DND-41 (cell line): ENCODE data around the gene TENT4B.
"Not testable (repeated sequence)": the region's sequence is repeated elsewhere in the genome, so short reads cannot be mapped to it uniquely, and the experiment has no call there.

Experiments
- ATAC-seq: fragments of 200-7000 bp; cut with Tn5 transposase; 3 replicates; pipeline ENCODE4 v1.9.1; 2021; ENCODE audit warnings: low read depth; ENCODE audit not compliant: insufficient read depth
- DNase-seq: peaks from one replicate; pipeline ENCODE4 v3.0.0-alpha.2; 2020
- H2AFZ ChIP-seq: 2 replicates; pipeline ENCODE4 v1.6.0; 2012; ENCODE audit warnings: low read depth, low read length
- H3K27ac ChIP-seq: 2 replicates; pipeline ENCODE4 v1.5.1; 2012; ENCODE audit warnings: low read length, inconsistent platforms
- H3K27me3 ChIP-seq: fragments of 200-600 bp; sonication (generic); 2 replicates; pipeline ENCODE4 v1.6.0; 2012; ENCODE audit warnings: low read length, mild to moderate bottlenecking, inconsistent platforms; ENCODE audit not compliant: insufficient read depth, poor library complexity
- H3K36me3 ChIP-seq: 2 replicates; pipeline ENCODE4 v1.5.1; 2012; ENCODE audit warnings: low read length, inconsistent platforms; ENCODE audit not compliant: insufficient read depth
- H3K4me1 ChIP-seq: 2 replicates; pipeline ENCODE4 v1.5.1; 2012; ENCODE audit warnings: mild to moderate bottlenecking, low read length; ENCODE audit not compliant: insufficient read depth
- H3K4me2 ChIP-seq: 2 replicates; pipeline ENCODE4 v1.6.0; 2012; ENCODE audit warnings: mild to moderate bottlenecking, moderate library complexity, low read length, inconsistent platforms; ENCODE audit not compliant: insufficient read depth
- H3K4me3 ChIP-seq, 2 experiments: fragments of 200-600 bp in 1 of 2; shearing (Covaris generic) in 1 of 2; 2 replicates each; pipeline ENCODE4 v1.5.1; 2012 to 2016; ENCODE audit warnings: inconsistent platforms in 2 of 2, low read length in 2 of 2, mild to moderate bottlenecking in 2 of 2, low read depth in 1 of 2, moderate library complexity in 1 of 2
- H3K79me2 ChIP-seq: 2 replicates; pipeline ENCODE4 v1.6.0; 2012; ENCODE audit warnings: low read length, inconsistent platforms; ENCODE audit not compliant: insufficient read depth
- H3K9ac ChIP-seq: 2 replicates; pipeline ENCODE4 v1.6.0; 2012; ENCODE audit warnings: low read depth, mild to moderate bottlenecking, inconsistent platforms, low read length, moderate library complexity
- H3K9me3 ChIP-seq: 2 replicates; pipeline ENCODE4 v1.5.1; 2012; ENCODE audit warnings: low read length, moderate library complexity, mild to moderate bottlenecking, inconsistent platforms; ENCODE audit not compliant: insufficient read depth, severe bottlenecking
- H4K20me1 ChIP-seq: 2 replicates; pipeline ENCODE4 v1.6.0; 2012; ENCODE audit warnings: low read length; ENCODE audit not compliant: insufficient read depth
- EZH2 ChIP-seq: IDR thresholded peaks from 3 replicates; pipeline ENCODE4 v1.6.1; 2012; ENCODE audit warnings: borderline replicate concordance, low read depth, mild to moderate bottlenecking, moderate library complexity, low read length, inconsistent platforms; ENCODE audit not compliant: severe bottlenecking
- TF ChIP-seq, protein P1 (sequence below): IDR thresholded peaks from 2 replicates; pipeline ENCODE4 v1.5.1; 2012; ENCODE audit warnings: borderline replicate concordance, low read length, moderate library complexity, mild to moderate bottlenecking; ENCODE audit not compliant: poor library complexity, severe bottlenecking; ENCODE audit errors: extremely low read depth

Gene TENT4B

DNA sequence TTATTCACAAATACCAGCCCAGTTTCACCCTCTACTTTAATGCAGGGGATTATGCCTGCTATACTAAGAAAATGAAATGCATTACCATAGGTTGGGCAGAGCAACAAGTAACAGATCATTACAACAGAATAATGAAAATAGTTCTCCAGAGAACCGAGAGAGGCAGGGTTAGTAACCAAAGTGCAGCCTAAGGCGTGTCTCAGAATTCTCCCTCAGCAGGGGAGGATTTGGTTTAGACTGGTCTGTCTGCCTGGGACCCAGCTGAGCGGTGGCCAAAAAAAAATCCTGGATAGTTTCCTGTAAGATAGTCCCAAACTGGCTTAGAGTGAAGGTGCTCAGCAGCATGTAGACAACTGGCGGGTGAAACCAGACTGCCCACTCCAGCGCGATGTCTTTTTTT is 82.5 kb downstream of the TENT4B start:
- TF ChIP-seq, protein P1, sequence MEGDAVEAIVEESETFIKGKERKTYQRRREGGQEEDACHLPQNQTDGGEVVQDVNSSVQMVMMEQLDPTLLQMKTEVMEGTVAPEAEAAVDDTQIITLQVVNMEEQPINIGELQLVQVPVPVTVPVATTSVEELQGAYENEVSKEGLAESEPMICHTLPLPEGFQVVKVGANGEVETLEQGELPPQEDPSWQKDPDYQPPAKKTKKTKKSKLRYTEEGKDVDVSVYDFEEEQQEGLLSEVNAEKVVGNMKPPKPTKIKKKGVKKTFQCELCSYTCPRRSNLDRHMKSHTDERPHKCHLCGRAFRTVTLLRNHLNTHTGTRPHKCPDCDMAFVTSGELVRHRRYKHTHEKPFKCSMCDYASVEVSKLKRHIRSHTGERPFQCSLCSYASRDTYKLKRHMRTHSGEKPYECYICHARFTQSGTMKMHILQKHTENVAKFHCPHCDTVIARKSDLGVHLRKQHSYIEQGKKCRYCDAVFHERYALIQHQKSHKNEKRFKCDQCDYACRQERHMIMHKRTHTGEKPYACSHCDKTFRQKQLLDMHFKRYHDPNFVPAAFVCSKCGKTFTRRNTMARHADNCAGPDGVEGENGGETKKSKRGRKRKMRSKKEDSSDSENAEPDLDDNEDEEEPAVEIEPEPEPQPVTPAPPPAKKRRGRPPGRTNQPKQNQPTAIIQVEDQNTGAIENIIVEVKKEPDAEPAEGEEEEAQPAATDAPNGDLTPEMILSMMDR, result no peak
- TF ChIP-seq EZH2, result no peak

DNA sequence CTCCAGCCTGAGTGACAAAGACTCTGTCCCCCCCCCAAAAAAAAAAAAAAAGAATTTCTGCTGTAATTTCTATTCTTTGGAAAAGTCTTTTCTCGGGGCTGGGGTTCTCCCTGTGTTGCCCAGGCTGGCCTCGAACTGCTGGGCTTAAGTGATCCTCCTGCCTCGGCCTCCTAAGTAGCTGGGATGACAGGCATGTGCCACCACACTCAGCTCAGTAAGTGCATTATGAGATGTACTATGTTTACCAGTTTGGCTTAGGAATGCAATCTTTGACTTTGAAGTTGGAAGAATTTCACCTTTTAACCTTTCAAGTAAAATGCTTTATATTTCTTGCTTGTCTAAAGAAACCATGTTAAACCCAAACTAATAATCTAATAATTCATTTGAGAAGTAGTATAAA is 85.2 kb downstream of the TENT4B start:
- Histone ChIP-seq H3K9ac (no peak overlapping the region), H3K4me3 (no peak overlapping the region), H3K27ac (no peak overlapping the region), H3K79me2 (no peaks in the 10 kb centered on the region), H3K9me3 (no peaks in the 10 kb centered on the region), H2AFZ (no peak overlapping the region), H3K36me3 (no peaks in the 10 kb centered on the region), H4K20me1 (no peaks in the 10 kb centered on the region; the same call in 1 of the 2 replicates), H3K27me3 (no peaks in the 10 kb centered on the region), H3K4me1 (no peaks in the 10 kb centered on the region), H3K4me2 (no peak overlapping the region)
- TF ChIP-seq EZH2, result no peak
- TF ChIP-seq, protein P1, result no peak
- no peak for ATAC-seq
- no peak for DNase-seq

More for the DNA sequence above, 82.5 kb downstream of the TENT4B start:
- Histone ChIP-seq H3K9me3 (no peaks in the 10 kb centered on the region), H3K36me3 (no peaks in the 10 kb centered on the region), H3K27me3 (no peaks in the 10 kb centered on the region), H4K20me1 (no peaks in the 10 kb centered on the region; the same call in 1 of the 2 replicates), H3K27ac (no peak overlapping the region), H3K9ac (no peak overlapping the region), H2AFZ (no peak overlapping the region), H3K4me2 (no peak overlapping the region), H3K79me2 (no peaks in the 10 kb centered on the region), H3K4me3 (no peak overlapping the region), H3K4me1 (no peaks in the 10 kb centered on the region)
- DNase-seq (no peak), ATAC-seq (no peak)

DNA sequence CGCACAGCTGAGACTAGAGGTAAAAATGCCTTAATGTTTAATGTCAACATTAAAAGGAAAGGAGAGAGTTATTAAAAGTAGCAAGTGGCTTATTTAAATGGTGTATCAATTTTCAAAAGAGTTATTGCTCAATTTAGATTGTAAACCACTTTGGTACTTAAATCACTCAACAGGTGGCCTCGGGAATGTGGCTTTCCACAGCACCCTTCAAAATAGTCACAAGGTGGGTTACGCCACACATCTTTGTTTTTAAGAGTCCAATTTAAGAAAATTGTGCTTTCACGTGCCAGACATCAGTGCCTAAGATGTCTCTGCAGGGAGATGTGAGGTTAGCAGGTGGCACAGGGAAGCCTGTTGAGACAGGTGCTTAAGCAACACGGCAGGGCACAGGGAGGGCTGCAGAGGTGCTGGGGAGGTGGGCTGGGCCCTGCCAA is 85.8 kb downstream of the TENT4B start:
- H3K27me3 ChIP-seq, result no peaks in the 10 kb centered on the region
- H3K27ac ChIP-seq, result no peak overlapping the region
- TF ChIP-seq, protein P1, result no peak
- TF ChIP-seq EZH2, result no peak
- no peaks in the 10 kb centered on the region; the same call in 1 of the 2 replicates for H4K20me1 ChIP-seq
- no peak overlapping the region for H3K4me3 ChIP-seq
- H3K9ac ChIP-seq, result no peak overlapping the region
- H3K9me3 ChIP-seq, result no peaks in the 10 kb centered on the region
- H3K79me2 ChIP-seq, result no peaks in the 10 kb centered on the region
- no peaks in the 10 kb centered on the region for H3K36me3 ChIP-seq
- no peak overlapping the region for H2AFZ ChIP-seq
- DNase-seq (no peak), ATAC-seq (no peak)
- no peak overlapping the region for H3K4me2 ChIP-seq
- H3K4me1 ChIP-seq, result no peaks in the 10 kb centered on the region

DNA sequence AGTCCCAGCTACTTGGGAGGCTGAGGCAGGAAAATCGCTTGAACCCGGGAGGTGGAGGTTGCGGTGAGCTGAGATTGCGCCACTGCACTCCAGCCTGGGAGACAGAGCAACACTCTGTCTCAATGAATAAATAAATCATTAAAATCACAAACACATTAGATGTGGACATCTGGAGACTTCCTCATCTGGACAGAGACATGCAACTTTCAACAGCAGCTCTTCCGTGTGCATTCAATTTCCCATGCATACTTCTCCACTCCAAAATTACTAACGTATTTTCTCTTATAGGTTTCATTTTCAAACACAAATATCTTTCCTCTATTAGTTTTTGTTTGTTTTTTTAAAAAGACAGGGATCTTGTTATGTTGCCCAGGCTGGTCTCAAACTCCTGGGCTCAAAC is 89.9 kb downstream of the TENT4B start:
- H3K27me3 ChIP-seq, result peaks cover 20% of the 10 kb centered on the region
- not testable (repeated sequence) for H3K4me2 ChIP-seq, H2AFZ ChIP-seq, DNase-seq, H3K27ac ChIP-seq, H3K79me2 ChIP-seq, H3K9ac ChIP-seq, H4K20me1 ChIP-seq, H3K4me3 ChIP-seq, H3K9me3 ChIP-seq, H3K36me3 ChIP-seq, ATAC-seq
- H3K4me1 ChIP-seq, result peaks cover 10% of the 10 kb centered on the region
